Mucosa of descending colon (tissue), 3 donors: ENCODE measurements around the gene FLYWCH1. TPM values are rescaled to one million over a fixed set of nuclear protein-coding genes. Genes with fewer than 3 reads are reported as not detected.
A peak's percentile ranks its signal among the peaks of the same experiment; 100 is the strongest.

Experiments used
- ATAC-seq: fragments of 200-7000 bp; cut with Tn5 transposase; one replicate; pipeline ENCODE4 v1.9.1; 2020; ENCODE audit warnings: mild to moderate bottlenecking, moderate library complexity
- DNase-seq, 3 donors: peaks; one replicate each; pipeline ENCODE4 v3.0.0-alpha.2; 2020
- H3K36me3 ChIP-seq: fragments of 200-600 bp; one replicate; pipeline ENCODE4 v1.8.0; 2021; ENCODE audit warnings: low read depth, mild to moderate bottlenecking
- H3K4me1 ChIP-seq: fragments of 200-600 bp; one replicate; pipeline ENCODE4 v1.8.0; 2021; ENCODE audit warnings: low read depth, mild to moderate bottlenecking
- H3K4me3 ChIP-seq: fragments of 200-600 bp; one replicate; pipeline ENCODE4 v1.8.0; 2021; ENCODE audit warnings: mild to moderate bottlenecking
- H3K9me3 ChIP-seq: fragments of 200-600 bp; one replicate; pipeline ENCODE4 v1.8.0; 2021; ENCODE audit warnings: mild to moderate bottlenecking
- intact Hi-C, 2 donors: fragments of 100-400 bp; cut with DNase I in 1 of 2; cut with micrococcal nuclease in 1 of 2; formaldehyde crosslinking; loops; one replicate each; pipeline versions ENCODE4 v1.11.0 to v1.11.1; 2022; cut with DNase I, micrococcal nuclease
- total RNA-seq, 3 donors: library from RNA; stranded (reverse); fragmentation: NEBNext Ultra II Directional in 2 of 3; extraction: Animal tissue kit (Norgen Biotek cat#: 25700) in 2 of 3; gene quantifications; one replicate each; pipeline versions ENCODE4 v1.2.1 to v1.2.4, GENCODE V29; 2021 to 2023
- TF ChIP-seq, protein P1 (sequence below): fragments of 200-600 bp; IDR thresholded peaks from one replicate; pipeline ENCODE4 v1.8.0; 2022; ENCODE audit warnings: antibody characterized with exemption, mild to moderate bottlenecking
- donor health status: DM: no; HTN: no; CAD: no; lungs with moderate emphysema.
- donor health status: DM: no; HTN: no; CAD: no.
- donor health status: DM: no; HTN: yes; CAD: no.

Gene FLYWCH1
- total RNA-seq, 3 donors from 2014 or later, result 26.6 to 46.0 (median 34.3) TPM

DNA sequence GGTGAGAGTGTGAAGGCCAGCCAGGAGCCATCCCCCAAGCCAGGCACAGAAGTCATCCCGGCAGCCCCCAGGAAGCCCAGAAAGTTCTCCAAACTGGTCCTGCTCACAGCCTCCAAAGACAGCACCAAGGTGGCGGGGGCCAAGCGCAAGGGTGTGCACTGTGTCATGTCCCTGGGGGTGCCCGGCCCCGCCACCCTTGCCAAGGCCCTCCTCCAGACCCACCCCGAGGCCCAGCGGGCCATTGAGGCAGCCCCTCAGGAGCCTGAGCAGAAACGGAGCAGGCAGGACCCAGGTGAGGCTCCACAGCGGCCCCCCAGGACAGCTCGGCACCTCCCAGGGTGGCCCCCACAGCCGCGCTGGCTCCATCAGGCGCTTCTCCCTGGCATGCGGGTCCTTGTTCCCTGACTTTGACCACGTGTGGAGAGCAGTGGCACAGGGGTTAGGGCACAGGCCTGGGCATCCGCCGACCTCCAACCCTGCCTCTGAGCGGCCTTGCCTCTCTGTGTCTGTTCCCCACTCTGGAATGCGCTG lies 15.2 kb upstream of the FLYWCH1 start:
- ATAC-seq, result no peak
- intact Hi-C loops, result no loop called here
- H3K4me1 ChIP-seq, result no peaks in the 10 kb centered on the region

GRCh38 chr16:2897110-2897509 lies 14.6 kb upstream of the FLYWCH1 start:
- no peak overlapping the region for H3K4me3 ChIP-seq
- H3K9me3 ChIP-seq, result no peaks in the 10 kb centered on the region
- ATAC-seq (peak; percentile 29), DNase-seq (no peak)
- no peaks in the 10 kb centered on the region for H3K36me3 ChIP-seq
- TF ChIP-seq, protein P1, sequence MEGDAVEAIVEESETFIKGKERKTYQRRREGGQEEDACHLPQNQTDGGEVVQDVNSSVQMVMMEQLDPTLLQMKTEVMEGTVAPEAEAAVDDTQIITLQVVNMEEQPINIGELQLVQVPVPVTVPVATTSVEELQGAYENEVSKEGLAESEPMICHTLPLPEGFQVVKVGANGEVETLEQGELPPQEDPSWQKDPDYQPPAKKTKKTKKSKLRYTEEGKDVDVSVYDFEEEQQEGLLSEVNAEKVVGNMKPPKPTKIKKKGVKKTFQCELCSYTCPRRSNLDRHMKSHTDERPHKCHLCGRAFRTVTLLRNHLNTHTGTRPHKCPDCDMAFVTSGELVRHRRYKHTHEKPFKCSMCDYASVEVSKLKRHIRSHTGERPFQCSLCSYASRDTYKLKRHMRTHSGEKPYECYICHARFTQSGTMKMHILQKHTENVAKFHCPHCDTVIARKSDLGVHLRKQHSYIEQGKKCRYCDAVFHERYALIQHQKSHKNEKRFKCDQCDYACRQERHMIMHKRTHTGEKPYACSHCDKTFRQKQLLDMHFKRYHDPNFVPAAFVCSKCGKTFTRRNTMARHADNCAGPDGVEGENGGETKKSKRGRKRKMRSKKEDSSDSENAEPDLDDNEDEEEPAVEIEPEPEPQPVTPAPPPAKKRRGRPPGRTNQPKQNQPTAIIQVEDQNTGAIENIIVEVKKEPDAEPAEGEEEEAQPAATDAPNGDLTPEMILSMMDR, result no peak
- intact Hi-C loops, result no loop called here
- no peaks in the 10 kb centered on the region for H3K4me1 ChIP-seq

More for the DNA sequence above, 15.2 kb upstream of the FLYWCH1 start:
- Histone ChIP-seq H3K36me3 (no peaks in the 10 kb centered on the region), H3K4me3 (no peak overlapping the region), H3K9me3 (no peaks in the 10 kb centered on the region)
- no peak for DNase-seq
- TF ChIP-seq, protein P1, result no peak

GRCh38 chr16:2898831-2899563 lies 12.7 kb upstream of the FLYWCH1 start:
- DNase-seq (no peak), ATAC-seq (no peak)
- H3K36me3 ChIP-seq, result no peaks in the 10 kb centered on the region
- intact Hi-C loops, result no loop called here
- H3K4me1 ChIP-seq, result peaks cover 3% of the 10 kb centered on the region
- TF ChIP-seq, protein P1, result no peak
- no peaks in the 10 kb centered on the region for H3K9me3 ChIP-seq
- H3K4me3 ChIP-seq, result no peak overlapping the region

DNA sequence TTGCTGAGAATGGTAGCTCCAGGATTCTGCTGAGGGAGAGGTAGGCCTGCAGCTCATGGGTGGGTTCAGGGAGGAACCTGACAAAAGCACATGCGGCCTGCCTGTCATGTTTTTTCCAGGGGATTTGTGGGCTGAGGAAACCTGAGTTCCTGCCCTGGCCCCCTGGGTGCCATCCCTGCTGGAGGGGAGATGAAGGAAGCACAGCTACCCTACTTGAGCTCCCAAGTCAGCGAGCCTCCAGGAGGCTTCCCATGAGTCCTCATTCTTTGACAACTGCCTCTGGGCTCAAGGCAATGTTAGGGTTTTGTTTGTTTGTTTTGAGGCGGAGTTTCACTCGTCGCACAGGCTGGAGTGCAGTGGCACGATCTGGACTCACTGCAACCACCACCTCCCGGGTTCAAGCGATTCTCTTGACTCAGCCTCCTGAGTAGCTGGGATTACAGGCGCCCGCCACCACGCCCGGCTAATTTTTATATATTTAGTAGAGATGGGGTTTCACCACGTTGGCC lies 12.1 kb upstream of the FLYWCH1 start:
- H3K36me3 ChIP-seq, result no peaks in the 10 kb centered on the region
- H3K4me1 ChIP-seq, result peaks cover 3% of the 10 kb centered on the region
- ATAC-seq (no peak), DNase-seq (no peak)
- no peak overlapping the region for H3K4me3 ChIP-seq
- TF ChIP-seq, protein P1, result no peak
- H3K9me3 ChIP-seq, result no peaks in the 10 kb centered on the region
- intact Hi-C loops, result no loop called here

DNA sequence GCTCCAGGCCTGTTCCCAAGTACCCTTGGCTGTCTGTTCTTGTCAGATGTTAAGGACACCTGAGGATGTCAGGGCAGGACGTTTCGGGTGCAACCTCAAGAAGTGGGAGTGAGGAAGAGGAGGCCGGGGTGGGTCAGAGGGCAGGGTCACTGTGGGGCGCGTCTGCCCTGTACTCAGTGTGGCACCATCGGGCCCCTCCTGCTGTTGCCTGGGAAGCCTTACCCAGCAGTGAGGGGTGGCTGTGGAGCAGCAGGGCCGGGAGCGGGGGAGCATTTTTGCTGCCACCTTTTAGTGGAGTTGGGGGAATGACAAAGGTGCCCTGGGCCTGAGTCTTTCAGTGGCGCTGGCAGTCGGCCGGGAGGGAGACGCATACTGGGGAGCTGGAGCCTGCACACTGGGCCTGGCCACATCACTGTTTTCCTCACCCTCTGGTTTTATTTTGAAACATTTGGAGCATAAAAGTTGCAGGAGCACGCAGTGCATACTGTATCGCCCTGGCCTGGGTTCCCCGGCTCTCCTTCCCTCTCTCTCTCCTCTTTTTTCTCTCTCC lies 11.1 kb upstream of the FLYWCH1 start:
- H3K36me3 ChIP-seq, result no peaks in the 10 kb centered on the region
- H3K4me1 ChIP-seq, result peaks cover 3% of the 10 kb centered on the region
- TF ChIP-seq, protein P1, result no peak
- ATAC-seq (no peak), DNase-seq (no peak)
- no peak overlapping the region for H3K4me3 ChIP-seq
- intact Hi-C loops, result no loop called here
- no peaks in the 10 kb centered on the region for H3K9me3 ChIP-seq
